ENCODE measurements around the gene LCORL.

LCORL gene

GRCh38 chr4:17956245-17956644 lies 65.3 kb downstream of the LCORL start:
- intact Hi-C loops (cut with DNase I): no loop called here
- DNase-seq: no peak

DNA sequence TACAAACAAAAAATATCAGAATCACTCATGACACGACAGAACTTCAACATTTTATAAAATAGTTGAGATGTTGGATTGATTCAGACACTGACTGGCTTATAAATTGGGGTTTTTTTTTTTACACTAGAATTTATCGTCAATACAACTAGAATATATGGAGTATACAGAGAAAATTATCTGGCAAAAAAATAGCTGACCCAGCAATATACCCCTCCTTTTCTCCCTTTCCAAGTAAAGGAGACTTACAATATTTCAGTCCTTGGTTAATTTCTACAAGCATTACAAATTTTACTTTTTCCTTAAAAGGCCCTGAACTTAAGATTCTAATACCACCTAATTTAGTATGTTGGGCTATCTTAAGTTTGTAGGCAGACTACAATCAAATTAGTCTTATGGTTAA lies 76.3 kb downstream of the LCORL start:
- no peak for DNase-seq
- intact Hi-C loops (cut with DNase I): no loop called here

DNA sequence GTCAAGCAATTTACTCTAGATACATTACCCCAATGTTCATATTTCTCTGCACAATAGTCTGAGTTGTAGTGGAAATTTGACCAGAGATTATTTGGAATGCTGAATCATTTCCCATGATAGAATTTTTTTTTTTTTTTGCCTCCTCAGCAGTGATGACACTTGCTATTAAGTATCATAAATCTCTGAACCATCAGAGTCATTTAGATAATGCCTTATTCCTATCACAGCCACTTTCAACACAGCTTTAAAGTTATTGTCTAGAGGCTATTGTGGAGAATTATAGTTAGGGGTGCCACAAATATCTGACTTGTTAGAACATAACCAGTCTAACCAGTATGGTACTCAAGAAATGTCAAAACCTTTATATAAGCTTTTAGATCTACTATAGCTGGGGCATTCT lies 79.8 kb downstream of the LCORL start:
- no peak for DNase-seq
- intact Hi-C loops (cut with DNase I): no loop called here

- intact Hi-C loops (cut with DNase I): loop anchor here (10.0 kb wide), 1 partner anchor 656 kb away; no protein-coding TSS in a partner anchor
- DNase-seq: no peak
These were observed 82.5 kb downstream of the LCORL start for GRCh38 chr4:17939054-17939453.

GRCh38 chr4:17934286-17934685 lies 87.3 kb downstream of the LCORL start:
- no peak for DNase-seq
- intact Hi-C loops (cut with DNase I): loop anchor here (10.0 kb wide), 1 partner anchor 661 kb away; no protein-coding TSS in a partner anchor

DNA sequence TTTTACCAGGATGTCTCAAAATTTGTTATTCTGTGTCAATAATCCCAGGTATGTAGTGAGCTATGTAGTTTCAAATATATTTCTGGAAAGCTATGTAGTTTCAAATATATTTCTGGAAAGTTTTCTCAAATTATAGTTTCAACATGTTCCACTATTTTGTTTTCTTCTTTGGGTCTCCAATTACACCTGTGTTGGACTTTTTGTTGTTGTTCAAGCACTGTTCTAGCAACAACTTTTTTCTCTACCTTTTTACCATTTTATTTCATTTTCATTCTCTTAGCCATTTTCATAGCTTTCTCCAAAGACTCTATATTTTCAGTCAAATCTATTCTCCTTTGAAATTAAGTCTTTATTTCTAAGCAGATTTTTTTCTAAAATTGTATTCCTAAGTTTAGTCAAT lies 88.4 kb downstream of the LCORL start:
- DNase-seq: no peak
- intact Hi-C loops (cut with DNase I): loop anchor here (10.0 kb wide), 1 partner anchor 662 kb away; no protein-coding TSS in a partner anchor

GRCh38 chr4:17932041-17932440 lies 89.5 kb downstream of the LCORL start:
- DNase-seq: no peak
- intact Hi-C loops (cut with DNase I): loop anchor here (10.0 kb wide), 1 partner anchor 663 kb away; no protein-coding TSS in a partner anchor

DNA sequence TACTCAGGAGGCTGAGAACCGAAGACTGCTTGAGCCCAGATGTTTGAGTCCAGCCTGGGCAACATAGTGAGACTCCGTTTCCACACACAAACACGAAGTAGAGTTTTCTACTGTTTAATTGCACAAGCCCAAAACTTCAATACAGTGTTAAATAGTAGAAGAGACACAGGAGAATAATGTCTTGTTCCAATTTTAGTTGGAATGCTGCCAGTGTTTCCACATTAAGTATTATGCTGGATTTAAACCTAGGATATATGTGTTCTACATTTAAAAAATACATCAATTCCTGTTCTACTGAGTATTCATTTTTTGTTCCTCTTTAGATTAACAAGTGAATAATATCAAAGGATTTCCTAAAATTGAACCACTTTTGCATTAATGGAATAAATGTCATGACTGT lies 91.3 kb downstream of the LCORL start:
- intact Hi-C loops (cut with DNase I): loop anchor here (10.0 kb wide), 1 partner anchor 665 kb away; no protein-coding TSS in a partner anchor
- DNase-seq: no peak

DNA sequence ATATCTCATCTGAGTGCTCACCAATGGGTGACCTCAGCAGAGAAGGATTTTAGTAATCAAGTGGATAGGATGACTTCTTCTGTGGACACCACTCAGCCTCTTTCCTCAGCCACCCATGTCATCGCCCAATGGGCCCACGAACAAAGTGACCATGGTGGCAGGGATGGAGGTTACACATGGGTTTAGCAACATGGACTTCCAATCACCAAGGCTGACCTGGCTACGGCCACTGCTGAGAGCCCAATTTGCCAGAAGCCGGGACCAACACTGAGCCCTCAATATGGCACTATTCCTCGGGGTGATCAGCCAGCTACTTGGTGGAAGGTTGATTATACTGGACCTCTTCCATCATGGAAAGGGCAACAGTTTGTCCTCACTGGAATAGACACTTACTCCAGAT lies 97.4 kb downstream of the LCORL start:
- DNase-seq: no peak
- intact Hi-C loops (cut with DNase I): no loop called here

- DNase-seq: no peak
- intact Hi-C loops (cut with DNase I): no loop called here
These were observed 100.1 kb downstream of the LCORL start for GRCh38 chr4:17921451-17921850.

GRCh38 chr4:17920681-17921080 lies 100.9 kb downstream of the LCORL start:
- DNase-seq: no peak
- intact Hi-C loops (cut with DNase I): no loop called here

DNA sequence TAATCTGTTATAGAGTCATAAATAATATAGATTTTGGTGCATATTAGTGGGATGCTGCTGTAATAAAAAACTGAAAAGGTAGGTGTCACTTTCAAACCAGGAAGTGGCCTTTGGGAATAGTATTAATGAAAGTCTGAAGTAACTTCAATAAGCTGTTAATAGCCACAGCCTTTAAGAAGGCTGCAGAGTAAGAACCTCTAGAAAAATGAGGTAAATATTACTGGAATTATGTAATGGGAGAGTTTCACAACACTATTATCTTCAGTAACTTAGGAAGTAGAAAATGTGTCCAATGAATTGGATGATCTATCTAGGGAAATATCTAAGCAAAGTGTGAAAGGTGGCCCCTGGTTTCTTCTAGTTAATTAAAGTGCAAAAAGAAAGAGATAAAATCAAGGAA lies 106.1 kb downstream of the LCORL start:
- intact Hi-C loops (cut with DNase I): no loop called here
- no peak for DNase-seq

DNA sequence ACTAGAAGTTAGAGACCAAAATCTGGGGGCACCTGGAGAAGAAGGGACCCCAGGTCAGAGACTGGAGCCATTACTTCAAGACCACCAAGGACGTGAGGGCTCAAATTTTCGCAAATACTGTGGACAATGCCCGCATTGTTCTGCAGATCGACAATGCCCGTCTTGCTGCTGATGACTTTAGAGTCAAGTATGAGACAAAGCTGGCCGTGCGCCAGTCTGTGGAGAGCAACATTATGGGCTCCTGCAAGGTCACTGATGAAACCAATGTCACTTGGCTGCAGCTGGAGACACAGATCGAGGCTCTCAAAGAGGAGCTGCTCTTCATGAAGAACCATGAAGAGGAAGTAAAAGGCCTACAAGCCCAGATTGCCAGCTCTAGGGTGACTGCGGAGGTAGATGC lies 109.5 kb downstream of the LCORL start:
- DNase-seq: peak in 32 of 42 donors; percentile 4 to 72 (median 32)
- intact Hi-C loops (cut with DNase I): no loop called here

DNA sequence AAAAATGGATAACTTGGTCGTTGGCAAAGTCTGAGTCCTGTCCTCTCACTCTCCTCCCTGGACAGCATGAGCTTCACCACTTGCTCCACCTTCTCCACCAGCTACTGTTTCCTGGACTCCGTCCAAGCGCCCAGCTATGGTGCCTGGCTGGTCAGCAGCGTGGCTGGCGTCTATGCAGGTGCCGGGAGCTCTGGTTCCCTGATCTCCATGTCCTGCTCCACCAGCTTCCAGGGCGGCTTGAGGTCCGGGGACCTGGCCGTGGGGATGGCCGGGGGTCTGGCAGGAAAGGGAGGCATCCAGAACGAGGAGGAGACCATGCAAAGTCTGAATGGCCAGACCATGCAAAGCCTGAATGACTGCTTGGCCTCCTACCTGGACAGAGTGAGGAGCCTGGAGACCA lies 109.9 kb downstream of the LCORL start:
- DNase-seq: no peak
- intact Hi-C loops (cut with DNase I): no loop called here

DNA sequence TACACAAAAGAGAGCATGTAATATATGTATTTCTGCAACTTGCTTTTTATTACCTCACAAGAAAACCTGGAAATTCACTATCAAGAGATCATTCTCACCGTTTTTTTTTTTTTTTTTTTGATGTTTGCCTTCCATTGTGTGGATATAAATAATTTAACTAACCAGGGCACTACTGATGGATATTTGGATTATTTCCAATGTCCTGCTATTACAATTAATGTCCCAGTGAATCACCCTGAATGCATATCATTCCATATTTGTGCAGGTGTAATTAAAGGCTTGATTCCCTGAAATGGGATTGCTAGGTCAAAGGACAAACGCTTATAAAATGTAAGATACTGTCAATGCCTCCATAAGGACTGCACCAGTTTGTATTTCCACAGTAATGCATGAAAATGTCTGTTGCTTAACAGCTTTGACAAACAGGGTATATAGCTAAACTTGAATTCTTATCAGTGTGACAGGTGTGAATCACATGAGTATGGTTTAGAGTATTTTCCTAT lies 123.0 kb downstream of the LCORL start:
- intact Hi-C loops (cut with DNase I): no loop called here

DNA sequence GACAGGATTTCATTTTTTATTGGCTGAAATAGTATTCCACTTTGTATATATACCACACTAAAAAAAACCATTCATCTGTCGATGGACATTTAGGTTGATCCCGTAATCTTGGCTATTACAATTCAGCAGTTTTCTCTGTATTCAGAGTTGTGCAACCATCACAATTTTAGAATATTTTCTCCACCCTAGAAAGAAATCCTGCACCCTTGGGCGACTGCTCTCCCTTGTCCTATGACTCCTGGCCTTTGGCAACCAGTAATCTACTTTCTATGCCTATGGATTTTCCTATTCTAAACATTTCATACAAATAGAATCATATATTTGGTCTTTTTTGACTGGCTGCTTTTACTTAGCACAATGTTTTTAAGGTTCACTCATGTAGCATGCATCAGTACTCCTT lies 126.1 kb downstream of the LCORL start:
- intact Hi-C loops (cut with DNase I): no loop called here

More for the DNA sequence above, 123.0 kb downstream of the LCORL start:
- DNase-seq: no peak

DNA sequence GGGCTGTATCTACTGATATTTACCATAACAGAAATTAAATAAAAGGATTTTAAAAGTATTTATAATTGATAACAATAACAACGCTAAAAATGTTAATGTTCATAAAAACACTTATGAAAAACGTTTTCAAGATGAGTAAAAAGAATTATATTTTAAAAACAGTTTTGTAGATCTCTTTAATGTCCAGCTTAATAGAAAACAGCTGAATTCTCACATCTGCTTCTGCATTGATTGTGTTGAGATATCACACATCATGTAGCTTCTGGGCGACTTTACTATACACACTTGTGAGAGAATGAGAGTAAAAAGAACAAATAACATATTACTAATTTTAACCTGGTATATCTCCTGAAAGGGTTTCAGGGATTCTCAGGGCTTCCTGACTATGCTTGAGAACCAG lies 127.1 kb downstream of the LCORL start:
- intact Hi-C loops (cut with DNase I): no loop called here
- DNase-seq: no peak

More for the DNA sequence above, 126.1 kb downstream of the LCORL start:
- no peak for DNase-seq

GRCh38 chr4:17889692-17890091 lies 131.9 kb downstream of the LCORL start:
- no peak for DNase-seq
- intact Hi-C loops (cut with DNase I): no loop called here

- no peak for DNase-seq
- intact Hi-C loops (cut with DNase I): no loop called here
These were observed 137.0 kb downstream of the LCORL start for GRCh38 chr4:17884511-17884910.

DNA sequence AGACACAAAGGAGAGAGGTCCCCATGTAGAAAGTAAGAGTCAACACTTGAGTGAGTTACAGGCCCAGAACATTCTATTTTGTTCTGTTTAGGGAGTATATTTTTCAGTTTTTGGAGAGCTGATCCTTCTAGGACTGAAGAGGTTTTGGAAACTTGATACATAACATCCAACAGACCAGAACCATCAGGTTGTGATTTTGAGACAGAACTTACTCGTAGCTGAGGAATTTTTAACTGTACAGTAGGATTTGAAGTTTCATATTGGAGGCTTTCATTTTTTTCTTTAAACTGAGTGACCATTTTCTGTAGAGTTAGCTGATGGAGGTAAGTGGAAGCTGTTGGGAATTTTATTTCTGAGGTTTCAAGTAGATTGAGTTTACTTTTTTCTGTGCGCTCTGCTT lies 137.5 kb downstream of the LCORL start:
- DNase-seq: no peak
- intact Hi-C loops (cut with DNase I): no loop called here

GRCh38 chr4:17877661-17878060 lies 143.9 kb downstream of the LCORL start:
- intact Hi-C loops (cut with DNase I): no loop called here

GRCh38 chr4:17876943-17877342 lies 144.6 kb downstream of the LCORL start:
- intact Hi-C loops (cut with DNase I): no loop called here
- DNase-seq: no peak

More at GRCh38 chr4:17877661-17878060, 143.9 kb downstream of the LCORL start:
- DNase-seq: no peak

All from head of caudate nucleus (tissue), 42 donors.